Thymus (tissue), 11 donors: ENCODE data around the gene MACROD2. TPM values are rescaled to one million over a fixed set of nuclear protein-coding genes. Genes with fewer than 3 reads are reported as not detected.

Experiments
- DNase-seq, 9 donors: peaks; one replicate each; pipeline ENCODE4 v3.0.0-alpha.2; 2013; ENCODE audit warnings: low spot score in 9 of 9, low read depth in 6 of 9, missing footprints in 1 of 9
- H3K27ac ChIP-seq, 2 donors: one replicate each; pipeline ENCODE4 v1.5.1; 2013; ENCODE audit warnings: control low read depth in 1 of 2, low read depth in 1 of 2, low read length in 1 of 2, mild to moderate bottlenecking in 1 of 2, moderate library complexity in 1 of 2
- H3K27me3 ChIP-seq, 2 donors: one replicate each; pipeline ENCODE4 v1.5.1; 2013; ENCODE audit warnings: low read length in 1 of 2; ENCODE audit not compliant: control insufficient read depth in 2 of 2, insufficient read depth in 1 of 2
- H3K36me3 ChIP-seq, 2 donors: one replicate each; pipeline ENCODE4 v1.5.1; 2013; ENCODE audit warnings: low read length in 1 of 2, mild to moderate bottlenecking in 1 of 2, moderate library complexity in 1 of 2; ENCODE audit not compliant: control insufficient read depth in 2 of 2, insufficient read depth in 2 of 2
- H3K4me1 ChIP-seq, 2 donors: one replicate each; pipeline ENCODE4 v1.5.1; 2013; ENCODE audit warnings: low read length in 2 of 2; ENCODE audit not compliant: control insufficient read depth in 2 of 2, insufficient read depth in 2 of 2
- H3K4me3 ChIP-seq, 2 donors: one replicate each; pipeline ENCODE4 v1.5.1; 2013; ENCODE audit warnings: low read length in 2 of 2, control low read depth in 1 of 2, mild to moderate bottlenecking in 1 of 2
- H3K9me3 ChIP-seq, 2 donors: one replicate each; pipeline ENCODE4 v1.5.1; 2013; ENCODE audit warnings: low read length in 1 of 2, mild to moderate bottlenecking in 1 of 2; ENCODE audit not compliant: control insufficient read depth in 2 of 2, insufficient read depth in 1 of 2
- WGBS: extraction: QIAGEN DNeasy Blood & Tissue Kit; methylation state at CpG from one replicate; pipeline ENCODE4 v1.1.7; 2013; 5-methylcytosine and 5-hydroxymethylcytosine counted together
- polyA plus RNA-seq: library from polyadenylated mRNA; stranded (reverse); fragments of 200-250 nt; gene quantifications from one replicate; pipeline ENCODE4 v1.2.3, GENCODE V29; 2013
- total RNA-seq: library from RNA; stranded (reverse); fragments of 120-200 nt; gene quantifications from one replicate; pipeline ENCODE4 v1.2.4, GENCODE V29; 2013
- donor health status: healthy.

Gene MACROD2
- total and polyA plus RNA-seq, 2 donors, result 1.6 to 4.2 TPM

- Histone ChIP-seq H3K27me3 (no peaks in the 10 kb centered on the region), H3K36me3 (no peaks in the 10 kb centered on the region), H3K4me1 (no peaks in the 10 kb centered on the region), H3K4me3 (no peak overlapping the region), H3K27ac (no peak overlapping the region), H3K9me3 (peaks cover 0 to 3% of the 10 kb centered on the region in 2 donors)
- WGBS, result 90% methylated on average over 4 of the region's 4 CpGs
- DNase-seq, result no peak
Measured at GRCh38 chr20:15141861-15142260, 1146.5 kb downstream of the MACROD2 start.

GRCh38 chr20:15143478-15143877 is 1148.2 kb downstream of the MACROD2 start:
- H3K9me3 ChIP-seq, result peaks cover 0 to 3% of the 10 kb centered on the region in 2 donors
- WGBS, result 98% methylated on average over 1 of the region's 1 CpG
- DNase-seq, result no peak
- no peaks in the 10 kb centered on the region for H3K36me3 ChIP-seq
- H3K27ac ChIP-seq, result no peak overlapping the region
- H3K27me3 ChIP-seq, result no peaks in the 10 kb centered on the region
- no peaks in the 10 kb centered on the region for H3K4me1 ChIP-seq
- H3K4me3 ChIP-seq, result no peak overlapping the region

- no peaks in the 10 kb centered on the region for H3K4me1 ChIP-seq
- no peak overlapping the region for H3K27ac ChIP-seq
- no peaks in the 10 kb centered on the region for H3K27me3 ChIP-seq
- 70% methylated on average over 3 of the region's 3 CpGs for WGBS
- peaks cover 0 to 3% of the 10 kb centered on the region in 2 donors for H3K9me3 ChIP-seq
- no peak overlapping the region for H3K4me3 ChIP-seq
- no peaks in the 10 kb centered on the region for H3K36me3 ChIP-seq
- no peak for DNase-seq
Measured at GRCh38 chr20:15144916-15145315, 1149.6 kb downstream of the MACROD2 start.

GRCh38 chr20:15146948-15147347 is 1151.6 kb downstream of the MACROD2 start:
- no peaks in the 10 kb centered on the region for H3K27me3 ChIP-seq
- peaks cover 0 to 3% of the 10 kb centered on the region in 2 donors for H3K9me3 ChIP-seq
- H3K4me3 ChIP-seq, result no peak overlapping the region
- H3K27ac ChIP-seq, result no peak overlapping the region
- H3K36me3 ChIP-seq, result no peaks in the 10 kb centered on the region
- no peaks in the 10 kb centered on the region for H3K4me1 ChIP-seq
- WGBS, result 96% methylated on average over 2 of the region's 2 CpGs
- DNase-seq, result no peak

- H3K4me3 ChIP-seq, result no peak overlapping the region
- no peaks in the 10 kb centered on the region for H3K27me3 ChIP-seq
- 98% methylated on average over 2 of the region's 2 CpGs for WGBS
- H3K4me1 ChIP-seq, result peaks cover 4 to 5% of the 10 kb centered on the region in 2 donors
- H3K36me3 ChIP-seq, result no peaks in the 10 kb centered on the region
- H3K27ac ChIP-seq, result no peak overlapping the region
- no peaks in the 10 kb centered on the region for H3K9me3 ChIP-seq
- DNase-seq, result no peak
Measured at GRCh38 chr20:15154070-15154469, 1158.8 kb downstream of the MACROD2 start.

- no peaks in the 10 kb centered on the region for H3K9me3 ChIP-seq
- no peak overlapping the region for H3K27ac ChIP-seq
- no peaks in the 10 kb centered on the region for H3K36me3 ChIP-seq
- peaks cover 4 to 5% of the 10 kb centered on the region in 2 donors for H3K4me1 ChIP-seq
- H3K27me3 ChIP-seq, result no peaks in the 10 kb centered on the region
- DNase-seq, result peak in 7 of 9 donors; percentile 13 to 63 (median 25)
- H3K4me3 ChIP-seq, result no peak overlapping the region
Measured at GRCh38 chr20:15155848-15156401, 1160.6 kb downstream of the MACROD2 start.

GRCh38 chr20:15158533-15158932 is 1163.2 kb downstream of the MACROD2 start:
- H3K4me3 ChIP-seq, result no peak overlapping the region
- peaks cover 4 to 5% of the 10 kb centered on the region in 2 donors for H3K4me1 ChIP-seq
- H3K36me3 ChIP-seq, result no peaks in the 10 kb centered on the region
- H3K27ac ChIP-seq, result no peak overlapping the region
- WGBS, result 47% methylated on average over 2 of the region's 2 CpGs
- H3K27me3 ChIP-seq, result no peaks in the 10 kb centered on the region
- DNase-seq, result no peak
- H3K9me3 ChIP-seq, result no peaks in the 10 kb centered on the region

GRCh38 chr20:15162079-15162647 is 1166.8 kb downstream of the MACROD2 start:
- WGBS, result 54% methylated on average over 6 of the region's 6 CpGs
- Histone ChIP-seq H3K4me3 (peak overlapping the region; percentile 8 to 22), H3K27me3 (no peaks in the 10 kb centered on the region), H3K27ac (peak overlapping the region in 1 of 2 donors; percentile 40), H3K36me3 (no peaks in the 10 kb centered on the region), H3K4me1 (no peaks in the 10 kb centered on the region), H3K9me3 (no peaks in the 10 kb centered on the region)
- peak in 7 of 9 donors; percentile 3 to 66 (median 33) for DNase-seq

- no peaks in the 10 kb centered on the region for H3K36me3 ChIP-seq
- no peaks in the 10 kb centered on the region for H3K27me3 ChIP-seq
- H3K27ac ChIP-seq, result no peak overlapping the region
- no peak for DNase-seq
- H3K9me3 ChIP-seq, result no peaks in the 10 kb centered on the region
- no peaks in the 10 kb centered on the region for H3K4me1 ChIP-seq
- no peak overlapping the region for H3K4me3 ChIP-seq
Measured at GRCh38 chr20:15163632-15164031, 1168.3 kb downstream of the MACROD2 start.
